CD14-positive monocyte (primary cell): ENCODE results near the gene KARS1. TPM values are rescaled to one million over a fixed set of nuclear protein-coding genes. Genes with fewer than 3 reads are reported as not detected.

ENCODE experiments used
- DNase-seq, 3 donors: peaks; one replicate each; pipeline ENCODE4 v3.0.0-alpha.2; 2011 to 2022
- H2AFZ ChIP-seq: 2 replicates; pipeline ENCODE4 v1.6.0; 2012; ENCODE audit warnings: mild to moderate bottlenecking, low read depth, low read length, inconsistent platforms; ENCODE audit not compliant: insufficient read depth, poor library complexity, severe bottlenecking
- H3K27ac ChIP-seq, 2 donors: 1 replicate in 1 of 2; 2 replicates in 1 of 2; pipeline ENCODE4 v1.5.1; 2012 to 2013; ENCODE audit warnings: low read length in 2 of 2, control low read depth in 1 of 2, inconsistent platforms in 1 of 2, low read depth in 1 of 2, mild to moderate bottlenecking in 1 of 2
- H3K27me3 ChIP-seq, 2 donors: one replicate each; pipeline versions ENCODE4 v1.6.0 to v1.6.1; 2011 to 2013; ENCODE audit warnings: low read length in 2 of 2; ENCODE audit not compliant: control insufficient read depth in 2 of 2, insufficient read depth in 2 of 2
- H3K36me3 ChIP-seq, 2 donors: replicated peaks in 1 of 2; 1 replicate in 1 of 2; 2 replicates in 1 of 2; pipeline versions ENCODE4 v1.5.1 to v1.6.1; 2012 to 2013; ENCODE audit warnings: low read length in 2 of 2, control low read depth in 1 of 2, inconsistent platforms in 1 of 2, mild to moderate bottlenecking in 1 of 2; ENCODE audit not compliant: insufficient read depth in 2 of 2, control insufficient read depth in 1 of 2
- H3K4me1 ChIP-seq, 2 donors: 1 replicate in 1 of 2; 2 replicates in 1 of 2; pipeline versions ENCODE4 v1.5.1 to v1.6.1; 2012 to 2013; ENCODE audit warnings: low read length in 2 of 2, control low read depth in 1 of 2, inconsistent platforms in 1 of 2, mild to moderate bottlenecking in 1 of 2, moderate library complexity in 1 of 2; ENCODE audit not compliant: insufficient read depth in 2 of 2, control insufficient read depth in 1 of 2
- H3K4me2 ChIP-seq: replicated peaks from 2 replicates; pipeline ENCODE3; 2012; ENCODE audit warnings: low read length, moderate library complexity, mild to moderate bottlenecking; ENCODE audit not compliant: poor library complexity, severe bottlenecking; ENCODE audit errors: extremely low read depth
- H3K4me3 ChIP-seq, 3 experiments: fragments of 200-600 bp in 1 of 3; sonication (generic) in 1 of 3; replicated peaks in 1 of 3; 1 replicate in 2 of 3; 2 replicates in 1 of 3; pipeline ENCODE4 v1.5.1; 2011 to 2013; ENCODE audit warnings: low read length in 3 of 3, mild to moderate bottlenecking in 3 of 3, control low read depth in 2 of 3, low read depth in 2 of 3, inconsistent platforms in 1 of 3, moderate library complexity in 1 of 3
- H3K79me2 ChIP-seq: 2 replicates; pipeline ENCODE4 v1.6.0; 2012; ENCODE audit warnings: mild to moderate bottlenecking, control low read depth, inconsistent platforms, low read length, moderate library complexity; ENCODE audit not compliant: insufficient read depth
- H3K9ac ChIP-seq: 2 replicates; pipeline ENCODE4 v1.6.0; 2017; ENCODE audit warnings: low read length, mild to moderate bottlenecking; ENCODE audit not compliant: insufficient read depth, poor library complexity, severe bottlenecking
- H3K9me3 ChIP-seq, 2 donors: replicated peaks in 1 of 2; 1 replicate in 1 of 2; 2 replicates in 1 of 2; pipeline versions ENCODE4 v1.5.1 to v1.6.1; 2012 to 2013; ENCODE audit warnings: low read length in 2 of 2, control low read depth in 1 of 2; ENCODE audit not compliant: control insufficient read depth in 1 of 2, insufficient read depth in 1 of 2
- H4K20me1 ChIP-seq: 2 replicates; pipeline ENCODE4 v1.6.0; 2012; ENCODE audit warnings: mild to moderate bottlenecking, low read length, control low read depth, moderate library complexity; ENCODE audit not compliant: insufficient read depth
- H3K27ac Mint-ChIP-seq, 7 donors: one replicate each; pipeline ENCODE4 v1.8.0; 2020; ENCODE audit warnings: mild to moderate bottlenecking in 7 of 7, mixed read lengths in 7 of 7, moderate library complexity in 6 of 7, inconsistent platforms in 2 of 7
- H3K27me3 Mint-ChIP-seq, 3 donors: one replicate each; pipeline ENCODE4 v1.8.0; 2021 to 2022; ENCODE audit warnings: low read depth in 3 of 3, mild to moderate bottlenecking in 3 of 3, mixed read lengths in 3 of 3, moderate library complexity in 3 of 3, inconsistent platforms in 1 of 3
- H3K36me3 Mint-ChIP-seq, 2 donors: one replicate each; pipeline ENCODE4 v1.8.0; 2020; ENCODE audit warnings: mixed read lengths in 2 of 2, inconsistent platforms in 1 of 2, mild to moderate bottlenecking in 1 of 2
- H3K4me1 Mint-ChIP-seq: one replicate; pipeline ENCODE4 v1.8.0; 2020; ENCODE audit warnings: mild to moderate bottlenecking, mixed read lengths
- H3K4me3 Mint-ChIP-seq, 2 donors: one replicate each; pipeline ENCODE4 v1.8.0; 2020; ENCODE audit warnings: mild to moderate bottlenecking in 2 of 2, mixed read lengths in 2 of 2, moderate library complexity in 1 of 2
- H3K9me3 Mint-ChIP-seq, 7 donors: one replicate each; pipeline ENCODE4 v1.8.0; 2020 to 2022; ENCODE audit warnings: mixed read lengths in 7 of 7, mild to moderate bottlenecking in 6 of 7, moderate library complexity in 6 of 7, inconsistent platforms in 2 of 7
- CTCF ChIP-seq: fragments of 200-600 bp; IDR thresholded peaks from one replicate; pipeline ENCODE4 v1.8.0; 2022; ENCODE audit warnings: antibody characterized with exemption, mild to moderate bottlenecking
- WGBS: methylation state at CpG from one replicate; pipeline ENCODE4 v1.1.5; 2013; ENCODE audit warnings: missing lambda C conversion rate; ENCODE audit not compliant: insufficient coverage; 5-methylcytosine and 5-hydroxymethylcytosine counted together
- intact Hi-C, 2 donors: fragments of 100-400 bp; cut with micrococcal nuclease; formaldehyde crosslinking; loops; one replicate each; pipeline versions ENCODE4 v1.15.0 to v1.15.1; 2023
- polyA plus RNA-seq, 3 donors: library from polyadenylated mRNA; depleted of rRNA in 1 of 3; unstranded in 2 of 3; stranded (reverse) in 1 of 3; fragments of 300-500 nt in 2 of 3; fragments of >200 nt in 1 of 3; fragmentation: Illumina TruSeq in 2 of 3; gene quantifications; 1 replicate in 2 of 3; 2 replicates in 1 of 3; pipeline ENCODE4 v1.2.3, GENCODE V29; 2012 to 2021

The KARS1 gene
- polyA plus RNA-seq, 3 donors, result 66.1 to 150 (median 116) TPM

- Histone ChIP-seq H3K4me2 (no peak overlapping the region), H3K79me2 (peaks cover 12% of the 10 kb centered on the region), H3K36me3 (peaks cover 38 to 54% of the 10 kb centered on the region in 2 donors), H3K27me3 (no peaks in the 10 kb centered on the region), H3K4me3 (no peak overlapping the region), H2AFZ (no peak overlapping the region), H3K4me1 (peaks cover 12 to 24% of the 10 kb centered on the region in 2 donors), H3K9ac (no peak overlapping the region), H4K20me1 (no peaks in the 10 kb centered on the region), H3K27ac (no peak overlapping the region), H3K9me3 (no peaks in the 10 kb centered on the region)
- peak overlapping the region in 1 of 7 donors; percentile 40 for H3K27ac Mint-ChIP-seq
- 100% methylated on average over 3 of the region's 4 CpGs for WGBS
- no peaks in the 10 kb centered on the region for H3K27me3 Mint-ChIP-seq
- DNase-seq, result peak in 2 of 3 donors; percentile 30 to 40
- intact Hi-C loops, result loop anchor here (5.0 to 10.0 kb wide), 5 partner anchors 58 to 193 kb away; partner anchors contain the start of genes CFDP1 (in 2 of the 2), GABARAPL2 (in 2 of the 2) and TMEM170A (in 2 of the 2)
- H3K4me3 Mint-ChIP-seq, result no peak overlapping the region
- no peaks in the 10 kb centered on the region for H3K9me3 Mint-ChIP-seq
- TF ChIP-seq CTCF, result no peak
- peaks cover 48 to 52% of the 10 kb centered on the region in 2 donors for H3K36me3 Mint-ChIP-seq
- peaks cover 33% of the 10 kb centered on the region for H3K4me1 Mint-ChIP-seq
Measured at GRCh38 chr16:75624921-75625334, 22.5 kb downstream of the KARS1 start.

- Mint-ChIP-seq H3K27ac (peak within 1 kb of the TSS; percentile 95 to 99 (median 97)), H3K4me1 (peaks cover 29% of the 10 kb centered on the region), H3K4me3 (peak within 1 kb of the TSS; percentile 98 to 99), H3K36me3 (peaks cover 44 to 45% of the 10 kb centered on the region in 2 donors), H3K9me3 (no peaks in the 10 kb centered on the region), H3K27me3 (no peaks in the 10 kb centered on the region)
- DNase-seq, result peak; percentile 97 to 99 (median 97)
- Histone ChIP-seq H2AFZ (peak within 1 kb of the TSS; percentile 95), H3K4me1 (peaks cover 12 to 24% of the 10 kb centered on the region in 2 donors), H3K4me3 (peak within 1 kb of the TSS; percentile 70 to 95 (median 93)), H3K27me3 (no peaks in the 10 kb centered on the region), H3K9ac (peak within 1 kb of the TSS; percentile 90), H3K36me3 (peaks cover 26 to 54% of the 10 kb centered on the region in 2 donors), H3K27ac (peak within 1 kb of the TSS; percentile 92 to 93), H3K9me3 (no peaks in the 10 kb centered on the region), H3K79me2 (peaks cover 12% of the 10 kb centered on the region), H4K20me1 (no peaks in the 10 kb centered on the region), H3K4me2 (peak within 1 kb of the TSS; percentile 95)
- WGBS, result under 1% methylated on average over 58 of the region's 62 CpGs
- no peak for TF ChIP-seq CTCF
- intact Hi-C loops, result loop anchor here (1.0 to 10.0 kb wide), 7 partner anchors 24 to 191 kb away; partner anchors contain the start of genes CFDP1 (in 2 of the 2), GABARAPL2 (in 2 of the 2), KARS1 (in 2 of the 2) and TERF2IP (in 2 of the 2)
Measured at GRCh38 chr16:75622761-75623605, 24.5 kb downstream of the KARS1 start, which contains the start of gene ADAT1. TSS of gene ADAT1 (minus strand) at chr16:75623281. CDS start at chr16:75620799, 2,482 bp downstream.
